Testis (tissue), 2 donors: ENCODE results near the gene FOXR1.

Source experiments
- POLR2A ChIP-seq: fragments of 450-650 bp; IDR thresholded peaks from one replicate; pipeline ENCODE4 v1.6.1; 2017; ENCODE audit warnings: antibody characterized with exemption, mild to moderate bottlenecking, moderate library complexity
- TF ChIP-seq, protein P1 (sequence below), 3 experiments: fragments of 450-650 bp in 2 of 3; fragments of 200-600 bp in 1 of 3; sonication (generic) in 1 of 3; IDR thresholded peaks; one replicate each; pipeline ENCODE4 v1.5.1; 2016 to 2019; ENCODE audit warnings: antibody characterized with exemption in 3 of 3, mild to moderate bottlenecking in 2 of 3, moderate library complexity in 1 of 3

- no peak for TF ChIP-seq POLR2A
- TF ChIP-seq, protein P1, sequence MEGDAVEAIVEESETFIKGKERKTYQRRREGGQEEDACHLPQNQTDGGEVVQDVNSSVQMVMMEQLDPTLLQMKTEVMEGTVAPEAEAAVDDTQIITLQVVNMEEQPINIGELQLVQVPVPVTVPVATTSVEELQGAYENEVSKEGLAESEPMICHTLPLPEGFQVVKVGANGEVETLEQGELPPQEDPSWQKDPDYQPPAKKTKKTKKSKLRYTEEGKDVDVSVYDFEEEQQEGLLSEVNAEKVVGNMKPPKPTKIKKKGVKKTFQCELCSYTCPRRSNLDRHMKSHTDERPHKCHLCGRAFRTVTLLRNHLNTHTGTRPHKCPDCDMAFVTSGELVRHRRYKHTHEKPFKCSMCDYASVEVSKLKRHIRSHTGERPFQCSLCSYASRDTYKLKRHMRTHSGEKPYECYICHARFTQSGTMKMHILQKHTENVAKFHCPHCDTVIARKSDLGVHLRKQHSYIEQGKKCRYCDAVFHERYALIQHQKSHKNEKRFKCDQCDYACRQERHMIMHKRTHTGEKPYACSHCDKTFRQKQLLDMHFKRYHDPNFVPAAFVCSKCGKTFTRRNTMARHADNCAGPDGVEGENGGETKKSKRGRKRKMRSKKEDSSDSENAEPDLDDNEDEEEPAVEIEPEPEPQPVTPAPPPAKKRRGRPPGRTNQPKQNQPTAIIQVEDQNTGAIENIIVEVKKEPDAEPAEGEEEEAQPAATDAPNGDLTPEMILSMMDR (IDR thresholded peaks at IDR 0.05) = no peak
Observed at GRCh38 chr11:119006656-119007055, 35.1 kb downstream of the FOXR1 start.
